GM15510 (cell line): Measurements from ENCODE around the gene ARHGDIA.

Source experiments
- POLR2A ChIP-seq: IDR thresholded peaks from 3 replicates; pipeline ENCODE4 v1.6.1; 2011; ENCODE audit warnings: borderline replicate concordance; ENCODE audit not compliant: insufficient read length; ENCODE audit errors: extremely low read depth

Gene ARHGDIA

DNA sequence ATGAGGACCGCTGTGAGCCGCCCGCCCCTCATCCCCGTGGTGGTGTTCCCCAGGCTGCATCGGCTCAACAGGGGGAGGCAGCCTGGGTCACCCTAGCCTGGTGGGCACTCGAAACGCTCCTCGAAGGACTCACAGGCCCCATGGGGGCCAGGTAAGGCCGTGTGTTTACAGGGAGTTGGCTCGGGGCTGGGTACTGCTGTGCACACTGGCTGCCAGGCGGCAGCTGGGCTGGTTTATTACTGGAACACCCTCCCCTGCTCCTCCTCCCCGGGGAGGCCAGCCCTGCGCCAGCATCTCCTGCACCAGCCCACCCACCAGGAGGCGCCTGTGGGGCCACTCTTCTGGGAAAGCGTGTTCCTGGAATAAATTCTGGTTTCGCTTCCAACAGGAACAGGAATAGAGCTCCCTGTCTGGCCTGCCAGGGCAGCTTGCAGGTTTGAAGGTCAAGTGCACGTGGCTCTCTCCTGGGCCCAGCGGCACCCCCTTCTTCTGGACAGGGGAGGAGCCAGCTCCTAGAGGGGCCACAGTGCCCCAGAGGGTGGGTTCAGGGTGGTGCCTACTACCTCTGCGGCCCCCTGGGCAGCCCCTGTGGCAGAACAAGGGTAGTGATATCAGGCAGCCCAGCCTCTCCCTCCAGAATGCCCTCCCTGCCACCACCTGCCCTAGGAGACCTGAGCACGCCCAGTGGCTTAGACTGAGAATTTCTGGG, 49.4 kb downstream of the ARHGDIA start:
- TF ChIP-seq POLR2A: no peak

DNA sequence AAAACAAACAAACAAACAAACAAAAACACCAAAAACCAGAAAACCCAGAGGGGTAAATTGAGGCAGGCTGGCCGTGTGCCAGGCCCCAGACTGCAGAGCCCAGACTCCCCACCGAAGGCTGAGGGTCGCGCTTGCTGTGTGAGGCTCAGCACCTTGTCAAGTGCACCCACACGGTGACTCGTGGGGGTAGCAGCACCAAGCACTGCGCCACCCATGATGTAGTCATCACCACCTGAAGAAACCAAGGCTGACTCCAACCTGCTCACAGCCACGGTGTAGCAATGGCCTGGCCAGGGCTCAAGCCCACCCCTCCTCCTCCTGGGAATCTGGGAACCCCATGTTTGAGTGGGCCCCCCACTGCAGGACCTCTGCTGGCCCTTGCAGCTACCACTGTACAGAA, 50.0 kb downstream of the ARHGDIA start:
- no peak for TF ChIP-seq POLR2A

DNA sequence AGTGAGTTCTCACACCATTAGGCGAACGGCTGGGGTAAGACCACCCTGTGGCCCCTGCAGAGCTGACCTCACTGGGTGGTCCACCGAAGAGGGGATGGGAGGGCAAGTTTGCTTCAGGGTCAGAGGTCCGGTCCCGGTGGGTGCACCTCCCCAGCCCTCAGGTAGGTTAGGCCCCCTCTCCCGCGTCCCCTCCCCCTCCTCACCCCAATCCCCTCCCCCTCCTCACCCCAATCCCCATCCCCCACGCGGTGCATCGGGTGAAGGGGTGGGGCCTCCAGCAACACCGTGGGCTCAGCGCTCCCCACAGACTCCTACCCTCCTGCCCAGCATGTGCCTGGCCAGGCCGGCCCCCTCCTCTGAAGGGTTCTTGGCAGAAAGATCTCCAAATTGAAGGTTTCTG, 51.4 kb downstream of the ARHGDIA start:
- no peak for TF ChIP-seq POLR2A

- no peak for TF ChIP-seq POLR2A
Measured at GRCh38 chr17:81817758-81818147, 53.4 kb downstream of the ARHGDIA start.
